ENCODE measurements around the gene PTCRA. TPM values are rescaled to one million over a fixed set of nuclear protein-coding genes. Genes with fewer than 3 reads are reported as not detected.

The PTCRA gene
- total and polyA plus RNA-seq, 2 experiments from 2014 or later: not detected

GRCh38 chr6:42974919-42975505 is 59.2 kb downstream of the PTCRA start:
- H3K4me3 Mint-ChIP-seq: no peak overlapping the region
- no peak overlapping the region for H3K4me2 ChIP-seq
- no peaks in the 10 kb centered on the region for H3K9me3 Mint-ChIP-seq
- H3K4me3 ChIP-seq: no peak overlapping the region
- H4K20me1 ChIP-seq (replicated peaks; ENCODE audit: insufficient read depth): no peaks in the 10 kb centered on the region; the same call in 1 of the 2 replicates
- no peak for ATAC-seq
- peaks cover 5% of the 10 kb centered on the region; the same call in 1 of the 2 replicates for H3K79me2 ChIP-seq (replicated peaks; ENCODE audit: insufficient read depth)
- H3K27me3 Mint-ChIP-seq (ENCODE audit: insufficient read depth, low read depth, poor library complexity): peaks cover 7% of the 10 kb centered on the region
- DNase-seq (ENCODE audit: low spot score): no peak
- peaks cover 11% of the 10 kb centered on the region; the same call in 1 of the 2 replicates for H3F3A ChIP-seq (replicated peaks; ENCODE audit: low read depth)
- H3K27ac ChIP-seq (ENCODE audit: low read depth): no peak overlapping the region
- no peak for TF ChIP-seq JUNB (IDR thresholded peaks at IDR 0.05; ENCODE audit: unreplicated experiment)
- TF ChIP-seq POLR2AphosphoS5 (IDR thresholded peaks at IDR 0.05; ENCODE audit: low read depth): no peak
- TF ChIP-seq, protein P1, sequence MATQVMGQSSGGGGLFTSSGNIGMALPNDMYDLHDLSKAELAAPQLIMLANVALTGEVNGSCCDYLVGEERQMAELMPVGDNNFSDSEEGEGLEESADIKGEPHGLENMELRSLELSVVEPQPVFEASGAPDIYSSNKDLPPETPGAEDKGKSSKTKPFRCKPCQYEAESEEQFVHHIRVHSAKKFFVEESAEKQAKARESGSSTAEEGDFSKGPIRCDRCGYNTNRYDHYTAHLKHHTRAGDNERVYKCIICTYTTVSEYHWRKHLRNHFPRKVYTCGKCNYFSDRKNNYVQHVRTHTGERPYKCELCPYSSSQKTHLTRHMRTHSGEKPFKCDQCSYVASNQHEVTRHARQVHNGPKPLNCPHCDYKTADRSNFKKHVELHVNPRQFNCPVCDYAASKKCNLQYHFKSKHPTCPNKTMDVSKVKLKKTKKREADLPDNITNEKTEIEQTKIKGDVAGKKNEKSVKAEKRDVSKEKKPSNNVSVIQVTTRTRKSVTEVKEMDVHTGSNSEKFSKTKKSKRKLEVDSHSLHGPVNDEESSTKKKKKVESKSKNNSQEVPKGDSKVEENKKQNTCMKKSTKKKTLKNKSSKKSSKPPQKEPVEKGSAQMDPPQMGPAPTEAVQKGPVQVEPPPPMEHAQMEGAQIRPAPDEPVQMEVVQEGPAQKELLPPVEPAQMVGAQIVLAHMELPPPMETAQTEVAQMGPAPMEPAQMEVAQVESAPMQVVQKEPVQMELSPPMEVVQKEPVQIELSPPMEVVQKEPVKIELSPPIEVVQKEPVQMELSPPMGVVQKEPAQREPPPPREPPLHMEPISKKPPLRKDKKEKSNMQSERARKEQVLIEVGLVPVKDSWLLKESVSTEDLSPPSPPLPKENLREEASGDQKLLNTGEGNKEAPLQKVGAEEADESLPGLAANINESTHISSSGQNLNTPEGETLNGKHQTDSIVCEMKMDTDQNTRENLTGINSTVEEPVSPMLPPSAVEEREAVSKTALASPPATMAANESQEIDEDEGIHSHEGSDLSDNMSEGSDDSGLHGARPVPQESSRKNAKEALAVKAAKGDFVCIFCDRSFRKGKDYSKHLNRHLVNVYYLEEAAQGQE (IDR thresholded peaks at IDR 0.05; ENCODE audit: unreplicated experiment): no peak
- TF ChIP-seq EZH2phosphoT487 (IDR thresholded peaks at IDR 0.05; ENCODE audit: unreplicated experiment): no peak
- TF ChIP-seq STAT1 (IDR thresholded peaks at IDR 0.05; ENCODE audit: unreplicated experiment): no peak
- TF ChIP-seq ZNF331 (CRISPR knock-in tag; IDR thresholded peaks at IDR 0.05; ENCODE audit: low read depth): no peak
- TF ChIP-seq CREB1 (CRISPR knock-in tag; IDR thresholded peaks at IDR 0.05; ENCODE audit: low read depth): no peak
- no peak for TF ChIP-seq ZNF114 (CRISPR knock-in tag; IDR thresholded peaks at IDR 0.05)
- TF ChIP-seq NANOG (IDR thresholded peaks at IDR 0.05; ENCODE audit: borderline replicate concordance): no peak
- TF ChIP-seq ETS1 (IDR thresholded peaks at IDR 0.05): no peak
- TF ChIP-seq EZH2 (IDR thresholded peaks at IDR 0.05; ENCODE audit: low read depth, unreplicated experiment): no peak
- TF ChIP-seq CTCF (conservative IDR thresholded peaks at IDR 0.05; ENCODE audit: low read depth in 2 of 2): no peak
- no peak for TF ChIP-seq ZNF462 (CRISPR knock-in tag; IDR thresholded peaks at IDR 0.05)
- H3K9me2 ChIP-seq (ENCODE audit: insufficient read depth): no peaks in the 10 kb centered on the region
- peaks cover 13% of the 10 kb centered on the region for H3K4me1 Mint-ChIP-seq
- H3K36me3 Mint-ChIP-seq (ENCODE audit: low read depth): 0 out of 3 replicates have a peak, but pooled peaks cover 4% of the 10 kb centered on the region
- no peak overlapping the region for H3K27ac Mint-ChIP-seq
- H2AFZ ChIP-seq: no peak overlapping the region
- no peaks in the 10 kb centered on the region for H3K27me3 ChIP-seq (ENCODE audit: insufficient read depth)
- no peaks in the 10 kb centered on the region for H3K36me3 ChIP-seq (ENCODE audit: insufficient read depth)
- H3K4me1 ChIP-seq (ENCODE audit: insufficient read depth): peaks cover 11% of the 10 kb centered on the region
